BLaER1 (cell line): Measurements from ENCODE around the gene RTBDN.

ENCODE experiments used
- H3K27ac ChIP-seq: shearing (Covaris generic); formaldehyde crosslinking; 2 replicates; pipeline ENCODE4 v1.8.1; 2022
- H3K27me3 ChIP-seq: shearing (Covaris generic); formaldehyde crosslinking; 2 replicates; pipeline ENCODE4 v1.8.1; 2022
- H3K36me3 ChIP-seq: shearing (Covaris generic); formaldehyde crosslinking; 2 replicates; pipeline ENCODE4 v1.8.1; 2022
- H3K4me1 ChIP-seq: shearing (Covaris generic); formaldehyde crosslinking; 2 replicates; pipeline ENCODE4 v1.8.1; 2022
- H3K4me2 ChIP-seq: shearing (Covaris generic); formaldehyde crosslinking; 2 replicates; pipeline ENCODE4 v1.8.1; 2022
- H3K4me3 ChIP-seq: shearing (Covaris generic); formaldehyde crosslinking; 2 replicates; pipeline ENCODE4 v1.8.1; 2022
- H3K9ac ChIP-seq: shearing (Covaris generic); formaldehyde crosslinking; 2 replicates; pipeline ENCODE4 v1.8.1; 2022
- H3K9me3 ChIP-seq: shearing (Covaris generic); formaldehyde crosslinking; 2 replicates; pipeline ENCODE4 v1.8.1; 2022
- H4K20me1 ChIP-seq: shearing (Covaris generic); formaldehyde crosslinking; 2 replicates; pipeline ENCODE4 v1.8.1; 2022
- Cebpa-rat ChIP-seq: shearing (Covaris generic); IDR thresholded peaks from 2 replicates; pipeline ENCODE4 v1.8.1; 2022

RTBDN gene

DNA sequence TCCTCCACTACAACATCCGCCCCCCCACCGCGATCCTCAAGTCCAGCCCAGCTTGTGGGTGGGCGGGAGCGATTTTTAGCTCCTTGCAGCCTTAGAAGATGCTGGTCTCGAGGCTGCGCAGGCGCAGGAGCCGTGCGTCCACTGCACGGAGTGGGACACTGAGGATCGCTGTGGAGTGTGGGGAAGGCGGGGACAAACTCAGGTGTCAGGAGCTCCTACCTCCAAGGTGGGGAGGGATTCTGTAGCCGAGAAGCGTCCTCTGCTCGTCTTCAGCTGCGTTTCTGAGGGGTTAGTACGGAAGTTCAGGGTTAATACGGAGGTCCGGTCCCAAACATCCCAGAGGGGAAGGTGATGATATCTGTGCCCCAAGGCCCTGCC is at the start of gene RTBDN:
RTBDN (minus strand) TSS at position 14 of the 378 bp plus-strand sequence. CDS start 4,600 bp downstream, outside the sequence.
- Histone ChIP-seq H3K27me3 (peaks cover 84% of the 10 kb centered on the region), H3K9me3 (no peaks in the 10 kb centered on the region), H3K9ac (peak within 1 kb of the TSS; percentile 17; the same call in 1 of the 2 replicates), H3K4me1 (peaks cover 47% of the 10 kb centered on the region), H3K4me2 (peak within 1 kb of the TSS; percentile 99), H3K36me3 (no peaks in the 10 kb centered on the region), H3K4me3 (peak within 1 kb of the TSS; percentile 74), H4K20me1 (peaks cover 60% of the 10 kb centered on the region), H3K27ac (no peak within 1 kb of the TSS)
- no peak for TF ChIP-seq Cebpa-rat

DNA sequence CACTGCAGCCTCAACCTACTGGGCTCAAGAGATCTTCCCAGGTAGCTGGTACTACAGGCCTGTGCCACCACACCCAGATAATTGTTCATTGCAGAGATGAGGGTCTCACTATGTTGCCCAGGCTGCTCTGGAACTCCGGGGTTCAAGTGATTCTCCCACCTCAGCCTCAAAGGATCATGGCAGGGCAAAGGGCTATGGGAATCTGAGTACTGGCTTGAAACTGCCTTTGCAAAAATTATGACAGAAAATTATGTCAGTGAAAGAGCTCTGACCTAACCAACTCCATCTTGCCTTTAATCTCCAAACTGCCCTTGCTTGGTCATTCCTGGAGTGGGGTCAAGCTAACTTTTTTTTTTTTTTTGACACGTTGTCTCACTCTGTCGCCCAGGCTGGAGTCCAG is 48.2 kb upstream of the RTBDN start:
- Histone ChIP-seq H3K4me3 (no peak overlapping the region), H3K9me3 (peaks cover 22% of the 10 kb centered on the region), H3K27me3 (peaks cover 40% of the 10 kb centered on the region), H4K20me1 (no peaks in the 10 kb centered on the region), H3K27ac (no peak overlapping the region), H3K9ac (no peak overlapping the region), H3K4me2 (no peak overlapping the region), H3K36me3 (peaks cover 12% of the 10 kb centered on the region), H3K4me1 (peaks cover 17% of the 10 kb centered on the region)
- TF ChIP-seq Cebpa-rat, result no peak

DNA sequence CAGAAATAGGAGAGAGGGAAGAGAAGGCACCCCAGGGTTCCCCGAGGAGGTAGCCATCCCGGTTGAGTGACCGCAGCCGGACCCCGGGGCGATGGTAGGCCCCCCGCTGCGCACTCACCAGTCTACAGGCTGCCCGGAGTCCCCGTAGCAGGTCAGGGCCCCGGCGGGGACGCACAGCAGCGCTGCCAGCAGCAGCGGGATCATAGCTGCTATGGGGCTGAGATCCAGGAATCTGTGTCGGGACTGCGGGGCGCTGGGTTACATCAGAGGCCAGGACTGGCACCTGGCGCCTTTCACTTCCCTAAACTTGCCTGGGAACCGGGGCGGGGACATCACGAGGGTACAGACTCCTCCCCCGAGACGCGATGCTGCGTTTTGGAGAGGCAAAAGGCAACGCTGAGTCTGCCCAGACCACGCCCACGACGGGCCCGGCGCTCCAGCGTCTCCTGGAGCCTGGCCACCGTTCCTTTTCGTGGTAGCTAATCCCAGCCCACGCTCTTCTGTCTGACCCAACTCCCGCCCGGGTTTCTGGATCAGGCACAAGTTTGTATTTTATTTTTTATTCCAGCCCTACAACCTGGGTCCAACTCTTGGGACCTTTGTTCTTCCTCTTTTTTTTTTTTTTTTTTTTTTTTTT is 46.9 kb upstream of the RTBDN start, which contains the start of gene DNASE2:
DNASE2 (minus strand) TSS at position 278 of the 637 bp plus-strand sequence; CDS start at position 204, 74 bp downstream.
- peak within 1 kb of the TSS; percentile 83 for H3K27ac ChIP-seq

DNA sequence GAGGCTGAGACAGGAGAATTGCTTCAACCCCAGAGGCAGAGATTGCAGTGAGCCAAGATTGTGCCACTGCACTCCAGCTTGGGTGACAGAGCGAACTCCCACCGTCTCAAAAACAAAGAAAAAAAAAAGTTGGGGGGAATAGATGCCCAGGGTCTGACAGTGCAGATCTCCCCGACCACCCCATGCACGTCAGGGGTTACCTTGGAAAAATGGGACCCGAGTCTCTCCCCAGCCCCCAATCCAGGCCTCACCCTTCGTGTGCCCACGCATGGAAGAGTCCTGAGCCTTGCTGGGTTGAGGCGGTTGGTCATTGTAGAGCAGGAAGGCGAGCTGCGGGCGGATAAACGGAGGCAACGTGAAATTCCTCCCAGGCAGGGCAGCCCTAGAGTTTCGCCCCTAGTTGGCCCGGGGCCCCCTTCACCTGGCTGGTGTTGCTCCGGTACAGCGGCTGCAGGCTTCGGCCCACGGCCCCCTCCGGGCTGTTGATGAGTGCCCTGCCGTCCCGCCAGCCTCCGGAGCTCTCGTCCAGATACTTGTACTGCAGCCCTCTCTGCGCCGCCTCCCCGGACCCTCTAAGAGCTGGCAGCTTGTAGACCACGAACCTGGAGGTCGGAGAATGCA is 46.3 kb upstream of the RTBDN start:
- peak overlapping the region; percentile 86 for H3K4me3 ChIP-seq
- peaks cover 31% of the 10 kb centered on the region for H3K36me3 ChIP-seq
- TF ChIP-seq Cebpa-rat, result no peak
- no peaks in the 10 kb centered on the region for H4K20me1 ChIP-seq
- H3K27ac ChIP-seq, result peak overlapping the region; percentile 83
- peak overlapping the region; percentile 87 for H3K4me2 ChIP-seq
- H3K4me1 ChIP-seq, result peaks cover 17% of the 10 kb centered on the region
- peaks cover 21% of the 10 kb centered on the region for H3K27me3 ChIP-seq
- peak overlapping the region; percentile 84 for H3K9ac ChIP-seq
- H3K9me3 ChIP-seq, result peaks cover 22% of the 10 kb centered on the region

More for the DNA sequence above, 46.9 kb upstream of the RTBDN start, which contains the start of gene DNASE2:
- peak within 1 kb of the TSS; percentile 86 for H3K4me3 ChIP-seq
- H3K36me3 ChIP-seq, result peaks cover 25% of the 10 kb centered on the region
- peaks cover 27% of the 10 kb centered on the region for H3K27me3 ChIP-seq
- peak within 1 kb of the TSS; percentile 84 for H3K9ac ChIP-seq
- peaks cover 22% of the 10 kb centered on the region for H3K9me3 ChIP-seq
- TF ChIP-seq Cebpa-rat, result no peak
- H3K4me1 ChIP-seq, result peaks cover 17% of the 10 kb centered on the region
- H3K4me2 ChIP-seq, result peak within 1 kb of the TSS; percentile 87
- H4K20me1 ChIP-seq, result no peaks in the 10 kb centered on the region

DNA sequence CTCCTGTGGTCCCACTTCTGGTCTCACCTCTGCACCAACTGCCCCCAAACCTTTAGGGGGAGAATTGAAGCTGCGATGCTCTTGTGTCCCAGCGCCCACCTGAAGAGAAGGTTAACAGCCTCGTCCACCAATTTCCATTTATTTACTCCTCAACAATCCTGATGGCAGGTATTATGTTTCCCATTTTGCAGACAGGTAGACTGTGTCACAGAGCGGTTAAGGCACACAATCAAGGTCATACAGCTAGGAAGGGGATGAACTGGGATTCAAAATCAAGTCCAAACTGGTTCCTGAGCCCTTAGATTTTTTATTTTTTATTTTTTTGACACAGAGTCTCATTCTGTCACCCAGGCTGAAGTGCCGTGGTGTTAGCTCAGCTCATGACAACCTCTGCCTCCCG is 40.7 kb upstream of the RTBDN start:
- peaks cover 18% of the 10 kb centered on the region for H3K9me3 ChIP-seq
- no peak overlapping the region for H3K4me3 ChIP-seq
- TF ChIP-seq Cebpa-rat, result no peak
- H3K9ac ChIP-seq, result no peak overlapping the region
- peaks cover 56% of the 10 kb centered on the region for H3K36me3 ChIP-seq
- H3K4me2 ChIP-seq, result no peak overlapping the region
- no peaks in the 10 kb centered on the region for H4K20me1 ChIP-seq
- H3K27ac ChIP-seq, result no peak overlapping the region
- H3K4me1 ChIP-seq, result peaks cover 4% of the 10 kb centered on the region
- no peaks in the 10 kb centered on the region for H3K27me3 ChIP-seq

DNA sequence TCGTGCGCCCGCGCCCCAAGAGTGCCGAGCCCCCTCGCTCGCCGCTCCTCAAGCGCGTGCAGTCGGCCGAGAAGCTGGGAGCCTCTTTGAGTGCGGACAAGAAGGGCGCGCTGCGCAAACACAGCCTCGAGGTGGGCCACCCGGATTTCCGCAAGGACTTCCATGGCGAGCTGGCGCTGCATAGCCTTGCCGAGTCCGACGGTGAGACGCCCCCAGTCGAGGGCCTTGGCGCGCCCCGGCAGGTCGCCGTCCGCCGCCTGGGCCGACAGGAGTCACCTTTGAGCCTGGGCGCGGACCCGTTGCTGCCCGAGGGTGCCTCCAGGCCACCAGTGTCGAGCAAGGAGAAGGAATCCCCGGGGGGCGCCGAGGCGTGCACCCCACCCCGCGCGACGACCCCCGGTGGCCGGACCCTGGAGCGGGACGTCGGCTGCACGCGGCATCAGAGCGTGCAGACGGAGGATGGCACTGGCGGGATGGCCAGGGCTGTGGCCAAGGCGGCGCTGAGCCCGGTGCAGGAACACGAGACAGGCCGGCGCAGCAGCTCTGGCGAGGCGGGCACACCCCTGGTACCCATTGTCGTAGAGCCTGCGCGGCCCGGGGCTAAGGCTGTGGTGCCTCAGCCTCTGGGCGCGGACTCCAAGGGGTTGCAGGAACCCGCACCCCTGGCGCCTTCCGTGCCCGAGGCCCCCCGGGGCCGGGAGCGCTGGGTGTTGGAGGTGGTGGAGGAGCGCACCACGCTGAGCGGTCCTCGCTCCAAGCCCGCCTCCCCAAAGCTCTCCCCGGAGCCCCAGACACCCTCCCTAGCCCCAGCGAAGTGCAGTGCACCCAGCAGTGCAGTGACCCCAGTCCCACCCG is 39.7 kb upstream of the RTBDN start:
- Histone ChIP-seq H3K4me3 (no peak overlapping the region), H3K27me3 (no peaks in the 10 kb centered on the region), H3K9ac (no peak overlapping the region), H3K36me3 (peaks cover 56% of the 10 kb centered on the region), H4K20me1 (no peaks in the 10 kb centered on the region), H3K4me1 (no peaks in the 10 kb centered on the region), H3K27ac (no peak overlapping the region), H3K9me3 (peaks cover 18% of the 10 kb centered on the region), H3K4me2 (no peak overlapping the region)
- no peak for TF ChIP-seq Cebpa-rat

DNA sequence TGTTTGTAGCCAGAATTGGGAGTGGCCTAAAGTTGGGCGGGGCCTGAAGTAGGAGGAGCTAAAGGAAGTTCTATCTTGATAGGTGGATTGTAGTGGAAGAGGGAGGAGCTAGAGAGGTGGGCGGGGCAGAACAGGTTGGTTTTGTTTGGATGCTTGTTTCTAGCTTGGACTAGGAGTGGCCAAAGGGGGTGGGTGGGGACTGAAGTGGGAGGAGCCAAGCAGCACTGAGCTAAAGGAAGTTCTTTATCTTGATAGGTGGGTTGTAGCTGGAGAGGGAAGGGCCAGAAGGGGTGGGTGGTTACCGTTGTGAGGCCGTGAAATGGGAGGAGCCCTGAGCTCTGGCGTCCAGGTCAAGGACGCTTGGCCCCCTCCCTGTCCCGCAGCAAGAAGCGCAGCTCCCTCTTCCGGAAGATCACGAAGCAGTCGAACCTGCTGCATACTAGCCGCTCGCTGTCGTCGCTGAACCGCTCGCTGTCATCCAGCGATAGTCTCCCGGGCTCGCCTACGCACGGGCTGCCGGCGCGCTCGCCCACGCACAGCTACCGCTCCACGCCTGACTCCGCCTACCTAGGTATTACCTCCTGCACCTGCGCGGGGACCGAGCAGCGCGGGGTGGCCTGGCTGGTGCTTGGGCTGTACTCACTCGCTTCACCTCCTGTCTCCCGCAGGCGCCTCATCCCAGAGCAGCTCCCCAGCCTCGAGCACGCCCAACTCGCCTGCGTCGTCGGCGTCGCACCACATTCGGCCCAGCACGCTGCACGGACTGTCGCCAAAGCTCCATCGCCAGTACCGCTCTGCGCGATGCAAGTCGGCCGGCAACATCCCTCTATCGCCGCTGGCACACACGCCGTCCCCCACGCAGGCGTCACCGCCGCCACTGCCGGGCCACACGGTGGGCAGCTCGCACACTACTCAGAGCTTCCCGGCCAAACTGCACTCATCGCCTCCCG is 38.8 kb upstream of the RTBDN start:
- H3K27me3 ChIP-seq, result no peaks in the 10 kb centered on the region
- H3K9ac ChIP-seq, result no peak overlapping the region
- peaks cover 50% of the 10 kb centered on the region for H3K36me3 ChIP-seq
- H4K20me1 ChIP-seq, result no peaks in the 10 kb centered on the region
- TF ChIP-seq Cebpa-rat, result no peak
- no peak overlapping the region for H3K27ac ChIP-seq
- H3K4me2 ChIP-seq, result no peak overlapping the region
- H3K9me3 ChIP-seq, result peaks cover 18% of the 10 kb centered on the region
- no peak overlapping the region for H3K4me3 ChIP-seq
- H3K4me1 ChIP-seq, result peaks cover under 1% of the 10 kb centered on the region; the same call in 1 of the 2 replicates

DNA sequence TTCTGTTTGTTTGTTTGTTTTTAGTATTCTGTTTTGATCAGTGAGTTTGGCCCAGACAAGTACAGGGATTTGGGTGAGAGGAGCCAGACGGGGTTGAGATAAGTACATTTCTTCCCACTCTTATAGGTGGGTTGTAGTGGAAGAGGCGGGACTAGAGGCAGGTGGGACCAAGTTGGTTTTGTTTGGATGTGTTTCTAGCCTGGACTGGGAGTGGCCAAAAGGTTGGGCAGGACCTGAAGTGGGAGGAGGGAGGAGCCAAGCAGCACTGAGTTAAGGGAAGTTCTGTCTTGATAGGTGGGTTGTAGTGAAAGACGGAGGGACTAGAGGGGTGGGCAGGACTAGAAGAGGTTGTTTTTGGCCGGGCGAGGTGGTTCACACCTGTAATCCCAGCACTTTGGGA is 37.9 kb upstream of the RTBDN start:
- Histone ChIP-seq H3K4me3 (no peak overlapping the region), H3K4me2 (no peak overlapping the region), H3K36me3 (peaks cover 41% of the 10 kb centered on the region), H3K27ac (no peak overlapping the region), H3K27me3 (no peaks in the 10 kb centered on the region), H3K4me1 (peaks cover 10% of the 10 kb centered on the region), H4K20me1 (no peaks in the 10 kb centered on the region), H3K9me3 (peaks cover 18% of the 10 kb centered on the region), H3K9ac (no peak overlapping the region)
- no peak for TF ChIP-seq Cebpa-rat

DNA sequence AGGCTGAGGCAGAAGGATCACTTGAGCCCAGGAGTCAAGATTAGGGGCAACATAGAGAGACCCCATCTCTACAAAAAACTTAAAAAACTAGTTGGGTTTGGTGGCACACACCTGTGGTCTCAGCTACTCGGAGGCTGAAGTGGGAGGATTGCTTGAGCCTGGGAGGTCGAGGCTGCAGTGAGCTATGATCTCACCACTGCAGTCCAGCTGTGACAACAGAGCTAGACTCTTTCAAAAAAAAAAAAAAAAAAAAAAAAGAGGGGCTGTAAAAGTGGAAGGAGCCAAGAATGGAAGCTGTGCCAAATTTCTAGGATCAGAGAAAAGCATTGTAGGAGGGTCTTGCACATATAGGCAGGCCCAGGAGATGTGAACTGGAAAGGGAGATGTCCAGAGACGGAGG is 37.3 kb upstream of the RTBDN start:
- peaks cover 18% of the 10 kb centered on the region for H3K9me3 ChIP-seq
- H3K4me2 ChIP-seq, result no peak overlapping the region
- peaks cover 35% of the 10 kb centered on the region for H3K36me3 ChIP-seq
- peaks cover 14% of the 10 kb centered on the region for H3K4me1 ChIP-seq
- no peak for TF ChIP-seq Cebpa-rat
- H3K27me3 ChIP-seq, result no peaks in the 10 kb centered on the region
- H3K27ac ChIP-seq, result no peak overlapping the region
- H3K9ac ChIP-seq, result no peak overlapping the region
- H3K4me3 ChIP-seq, result no peak overlapping the region
- no peaks in the 10 kb centered on the region for H4K20me1 ChIP-seq
